ENCODE data around the gene SLCO2A1.

- TF ChIP-seq POLR2A (IDR thresholded peaks at IDR 0.05) = no peak
- TF ChIP-seq, protein P1, sequence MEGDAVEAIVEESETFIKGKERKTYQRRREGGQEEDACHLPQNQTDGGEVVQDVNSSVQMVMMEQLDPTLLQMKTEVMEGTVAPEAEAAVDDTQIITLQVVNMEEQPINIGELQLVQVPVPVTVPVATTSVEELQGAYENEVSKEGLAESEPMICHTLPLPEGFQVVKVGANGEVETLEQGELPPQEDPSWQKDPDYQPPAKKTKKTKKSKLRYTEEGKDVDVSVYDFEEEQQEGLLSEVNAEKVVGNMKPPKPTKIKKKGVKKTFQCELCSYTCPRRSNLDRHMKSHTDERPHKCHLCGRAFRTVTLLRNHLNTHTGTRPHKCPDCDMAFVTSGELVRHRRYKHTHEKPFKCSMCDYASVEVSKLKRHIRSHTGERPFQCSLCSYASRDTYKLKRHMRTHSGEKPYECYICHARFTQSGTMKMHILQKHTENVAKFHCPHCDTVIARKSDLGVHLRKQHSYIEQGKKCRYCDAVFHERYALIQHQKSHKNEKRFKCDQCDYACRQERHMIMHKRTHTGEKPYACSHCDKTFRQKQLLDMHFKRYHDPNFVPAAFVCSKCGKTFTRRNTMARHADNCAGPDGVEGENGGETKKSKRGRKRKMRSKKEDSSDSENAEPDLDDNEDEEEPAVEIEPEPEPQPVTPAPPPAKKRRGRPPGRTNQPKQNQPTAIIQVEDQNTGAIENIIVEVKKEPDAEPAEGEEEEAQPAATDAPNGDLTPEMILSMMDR (IDR thresholded peaks at IDR 0.05) = no peak
Measured at GRCh38 chr3:134028486-134029255, 1.1 kb downstream of the SLCO2A1 start.
